Left lung (tissue), 10 donors: ENCODE data around the gene STK31. TPM values are rescaled to one million over a fixed set of nuclear protein-coding genes. Genes with fewer than 3 reads are reported as not detected.
"Not testable (repeated sequence)": the region's sequence is repeated elsewhere in the genome, so short reads cannot be mapped to it uniquely, and the experiment has no call there.

Experiments used
- ATAC-seq: fragments of 200-7000 bp; cut with Tn5 transposase; one replicate; pipeline ENCODE4 v1.9.1; 2020; ENCODE audit warnings: moderate library complexity
- DNase-seq, 4 donors: peaks; one replicate each; pipeline ENCODE4 v3.0.0-alpha.2; 2013 to 2020
- H3K27ac ChIP-seq, 2 donors: fragments of 200-600 bp; sonication (generic) in 1 of 2; one replicate each; pipeline versions ENCODE4 v1.5.0 to v1.8.0; 2020 to 2021
- H3K27me3 ChIP-seq, 2 donors: fragments of 200-600 bp; sonication (generic) in 1 of 2; one replicate each; pipeline versions ENCODE4 v1.5.0 to v1.8.0; 2020 to 2021
- H3K36me3 ChIP-seq, 2 donors: fragments of 200-600 bp; sonication (generic) in 1 of 2; one replicate each; pipeline versions ENCODE4 v1.5.0 to v1.8.0; 2020 to 2021
- H3K4me1 ChIP-seq, 2 donors: fragments of 200-600 bp; one replicate each; pipeline ENCODE4 v1.8.0; 2021
- H3K4me3 ChIP-seq, 2 donors: fragments of 200-600 bp; sonication (generic) in 1 of 2; one replicate each; pipeline versions ENCODE4 v1.5.0 to v1.8.0; 2020 to 2021; ENCODE audit warnings: mild to moderate bottlenecking in 1 of 2
- H3K9me3 ChIP-seq, 2 donors: fragments of 200-600 bp; sonication (generic) in 1 of 2; one replicate each; pipeline versions ENCODE4 v1.5.0 to v1.8.0; 2020 to 2021
- intact Hi-C, 2 donors: fragments of 100-400 bp; cut with DNase I; formaldehyde crosslinking; loops; one replicate each; pipeline versions ENCODE4 v1.11.2 to v1.14.2; 2022
- polyA plus RNA-seq, 6 donors: library from polyadenylated mRNA; unstranded; fragments of 120-200 nt; gene quantifications; one replicate each; pipeline ENCODE4 v1.2.1, GENCODE V29; 2013; ENCODE audit not compliant: insufficient read length in 6 of 6
- total RNA-seq, 2 donors: library from RNA; stranded (reverse); fragmentation: NEBNext Ultra II Directional; extraction: Animal tissue kit (Norgen Biotek cat#: 25700); gene quantifications; one replicate each; pipeline ENCODE4 v1.2.1, GENCODE V29; 2021
- TF ChIP-seq, protein P1 (sequence below), 2 donors: fragments of 200-600 bp; sonication (generic) in 1 of 2; IDR thresholded peaks; one replicate each; pipeline versions ENCODE4 v1.5.0 to v1.8.0; 2021; ENCODE audit warnings: antibody characterized with exemption in 2 of 2
- donor health status: DM: no; HTN: yes; CAD: no.
- donor health status: DM: no; HTN: no; CAD: no.

The STK31 gene
- total and polyA plus RNA-seq, 8 donors, result 0.90 to 1.6 (median 1.3) TPM

GRCh38 chr7:23833405-23833804 is 123.4 kb downstream of the STK31 start:
- DNase-seq, result no peak
- Histone ChIP-seq H3K27ac (no peak overlapping the region), H3K27me3 (no peaks in the 10 kb centered on the region), H3K4me1 (no peaks in the 10 kb centered on the region), H3K36me3 (no peaks in the 10 kb centered on the region), H3K9me3 (peaks cover 0 to 46% of the 10 kb centered on the region in 2 donors), H3K4me3 (no peak overlapping the region)
- intact Hi-C loops, result no loop called here
- ATAC-seq, result no peak
- TF ChIP-seq, protein P1, sequence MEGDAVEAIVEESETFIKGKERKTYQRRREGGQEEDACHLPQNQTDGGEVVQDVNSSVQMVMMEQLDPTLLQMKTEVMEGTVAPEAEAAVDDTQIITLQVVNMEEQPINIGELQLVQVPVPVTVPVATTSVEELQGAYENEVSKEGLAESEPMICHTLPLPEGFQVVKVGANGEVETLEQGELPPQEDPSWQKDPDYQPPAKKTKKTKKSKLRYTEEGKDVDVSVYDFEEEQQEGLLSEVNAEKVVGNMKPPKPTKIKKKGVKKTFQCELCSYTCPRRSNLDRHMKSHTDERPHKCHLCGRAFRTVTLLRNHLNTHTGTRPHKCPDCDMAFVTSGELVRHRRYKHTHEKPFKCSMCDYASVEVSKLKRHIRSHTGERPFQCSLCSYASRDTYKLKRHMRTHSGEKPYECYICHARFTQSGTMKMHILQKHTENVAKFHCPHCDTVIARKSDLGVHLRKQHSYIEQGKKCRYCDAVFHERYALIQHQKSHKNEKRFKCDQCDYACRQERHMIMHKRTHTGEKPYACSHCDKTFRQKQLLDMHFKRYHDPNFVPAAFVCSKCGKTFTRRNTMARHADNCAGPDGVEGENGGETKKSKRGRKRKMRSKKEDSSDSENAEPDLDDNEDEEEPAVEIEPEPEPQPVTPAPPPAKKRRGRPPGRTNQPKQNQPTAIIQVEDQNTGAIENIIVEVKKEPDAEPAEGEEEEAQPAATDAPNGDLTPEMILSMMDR (IDR thresholded peaks at IDR 0.05), result no peak

- DNase-seq, H3K4me1 ChIP-seq, H3K4me3 ChIP-seq, H3K27ac ChIP-seq, H3K27me3 ChIP-seq, intact Hi-C loops, H3K36me3 ChIP-seq, ATAC-seq: not testable (repeated sequence)
- peaks cover 0 to 64% of the 10 kb centered on the region in 2 donors for H3K9me3 ChIP-seq
Observed at GRCh38 chr7:23844837-23845236, 134.8 kb downstream of the STK31 start.

- H3K36me3 ChIP-seq, result no peaks in the 10 kb centered on the region
- H3K4me1 ChIP-seq, result no peaks in the 10 kb centered on the region
- intact Hi-C loops, result no loop called here
- ATAC-seq (no peak), DNase-seq (no peak)
- no peak overlapping the region for H3K27ac ChIP-seq
- no peak overlapping the region for H3K4me3 ChIP-seq
- TF ChIP-seq, protein P1 (IDR thresholded peaks at IDR 0.05), result no peak
- H3K27me3 ChIP-seq, result no peaks in the 10 kb centered on the region
- H3K9me3 ChIP-seq, result peaks cover 0 to 35% of the 10 kb centered on the region in 2 donors
Observed at GRCh38 chr7:23852135-23852534, 142.1 kb downstream of the STK31 start.

GRCh38 chr7:23852988-23853387 is 143.0 kb downstream of the STK31 start:
- ATAC-seq (no peak), DNase-seq (no peak)
- no peaks in the 10 kb centered on the region for H3K27me3 ChIP-seq
- TF ChIP-seq, protein P1 (IDR thresholded peaks at IDR 0.05), result no peak
- H3K4me3 ChIP-seq, result no peak overlapping the region
- no peaks in the 10 kb centered on the region for H3K4me1 ChIP-seq
- intact Hi-C loops, result no loop called here
- H3K9me3 ChIP-seq, result peaks cover 0 to 33% of the 10 kb centered on the region in 2 donors
- no peak overlapping the region for H3K27ac ChIP-seq
- H3K36me3 ChIP-seq, result no peaks in the 10 kb centered on the region

DNA sequence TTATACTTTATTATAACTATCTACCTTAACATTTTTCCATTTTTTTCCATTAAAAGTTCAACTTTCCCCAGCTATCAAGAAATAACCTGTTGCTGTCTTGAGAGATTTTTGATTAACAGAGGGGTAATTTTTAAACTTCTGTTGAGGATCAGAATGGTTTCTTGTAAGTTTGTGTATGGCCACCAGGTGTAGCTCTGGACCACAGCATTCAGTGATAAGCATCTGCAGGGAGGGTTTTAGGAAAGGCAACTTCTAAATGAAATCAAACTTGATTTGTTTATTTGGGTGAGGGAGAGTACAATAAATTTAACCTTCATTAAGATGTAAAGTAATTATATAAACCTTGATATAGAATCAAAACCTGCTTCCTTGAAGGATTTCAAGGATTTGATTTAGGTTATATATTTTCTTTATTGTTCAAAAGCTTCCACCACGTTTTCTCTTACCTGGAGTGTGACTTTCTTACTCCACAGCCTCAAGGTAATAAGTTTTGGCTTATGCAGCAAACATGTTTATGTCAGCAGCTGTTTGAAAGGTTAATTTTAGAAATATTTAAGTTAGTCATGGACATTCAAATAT is 153.3 kb downstream of the STK31 start:
- intact Hi-C loops, result no loop called here

More for the DNA sequence above, 153.3 kb downstream of the STK31 start:
- ATAC-seq (peak; percentile 33), DNase-seq (peak in 1 of 4 donors; percentile 18)
- Histone ChIP-seq H3K9me3 (no peaks in the 10 kb centered on the region), H3K4me3 (no peak overlapping the region), H3K4me1 (no peaks in the 10 kb centered on the region), H3K36me3 (no peaks in the 10 kb centered on the region), H3K27ac (no peak overlapping the region), H3K27me3 (no peaks in the 10 kb centered on the region)
- TF ChIP-seq, protein P1 (IDR thresholded peaks at IDR 0.05), result peak; percentile 12 to 41
